HL-60/S4 treated with phorbol 12-myristate 13-acetate at 8.2 ng/mL for 4 days and 3 days (cell line): ENCODE measurements around the gene EP400.

ENCODE experiments used
- in situ Hi-C: fragments of 300-500 bp; cut with MboI; formaldehyde crosslinking; loops from 2 replicates; pipeline ENCODE4 v1.15.0; 2022; ENCODE audit warnings: low sequenced_read_pairs

Gene EP400

DNA sequence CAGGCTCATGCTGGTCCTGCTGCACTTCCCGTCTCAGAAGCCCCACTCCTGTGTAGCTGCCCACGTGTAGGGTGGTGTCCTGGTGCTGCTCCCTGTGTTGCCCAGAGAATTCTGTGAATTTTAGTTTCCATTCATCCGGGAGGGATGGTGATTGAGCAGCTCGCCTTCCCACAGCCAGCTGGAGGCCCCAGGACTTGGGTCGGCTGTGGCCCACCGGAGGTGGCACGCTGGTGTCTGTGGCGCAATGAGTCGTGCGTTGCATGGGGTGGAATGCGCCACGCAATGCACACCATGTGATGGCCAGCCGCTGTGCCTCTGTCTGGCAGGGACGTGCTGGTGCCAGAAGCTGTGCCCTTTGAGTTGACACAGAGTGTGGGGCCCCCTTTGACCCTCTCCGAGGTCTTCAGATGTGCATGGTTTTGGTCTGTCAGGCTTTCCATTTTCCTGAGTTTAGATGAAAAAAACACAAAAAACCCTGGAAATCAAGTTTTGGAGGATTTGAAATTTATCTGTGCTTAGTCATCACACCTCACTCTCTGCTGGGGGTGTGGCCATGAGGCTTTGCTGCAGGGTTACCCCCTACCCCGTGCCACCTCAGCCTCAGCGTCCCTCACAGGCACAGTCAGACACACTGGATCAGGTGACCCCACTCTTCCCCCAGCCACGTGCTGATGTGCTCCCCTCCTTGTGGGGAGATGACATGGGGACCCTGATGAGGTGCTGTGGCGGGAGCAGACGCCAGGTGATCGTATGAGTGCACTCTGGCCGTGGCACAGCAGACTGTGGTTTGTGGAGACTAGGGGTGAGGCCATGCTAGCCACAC is 64.6 kb downstream of the EP400 start:
- in situ Hi-C loops: no loop called here

DNA sequence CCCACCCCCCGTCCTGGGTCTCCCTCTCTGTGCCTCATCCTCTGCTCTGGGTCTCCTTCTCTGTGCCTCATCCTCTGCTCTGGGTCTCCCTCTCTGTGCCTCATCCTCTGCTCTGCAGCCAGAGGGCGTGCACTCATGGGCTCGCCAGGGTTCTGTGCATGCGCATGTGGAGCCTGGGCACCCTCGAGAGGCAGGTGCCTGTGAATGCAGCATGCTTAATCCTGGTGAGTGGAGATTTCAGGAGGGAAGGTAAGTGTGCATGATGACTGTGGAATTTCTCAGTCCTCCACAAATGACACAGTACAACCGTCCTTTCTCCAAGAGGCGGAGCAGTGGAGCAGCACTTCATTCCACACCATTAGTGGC is 65.2 kb downstream of the EP400 start:
- in situ Hi-C loops: no loop called here

DNA sequence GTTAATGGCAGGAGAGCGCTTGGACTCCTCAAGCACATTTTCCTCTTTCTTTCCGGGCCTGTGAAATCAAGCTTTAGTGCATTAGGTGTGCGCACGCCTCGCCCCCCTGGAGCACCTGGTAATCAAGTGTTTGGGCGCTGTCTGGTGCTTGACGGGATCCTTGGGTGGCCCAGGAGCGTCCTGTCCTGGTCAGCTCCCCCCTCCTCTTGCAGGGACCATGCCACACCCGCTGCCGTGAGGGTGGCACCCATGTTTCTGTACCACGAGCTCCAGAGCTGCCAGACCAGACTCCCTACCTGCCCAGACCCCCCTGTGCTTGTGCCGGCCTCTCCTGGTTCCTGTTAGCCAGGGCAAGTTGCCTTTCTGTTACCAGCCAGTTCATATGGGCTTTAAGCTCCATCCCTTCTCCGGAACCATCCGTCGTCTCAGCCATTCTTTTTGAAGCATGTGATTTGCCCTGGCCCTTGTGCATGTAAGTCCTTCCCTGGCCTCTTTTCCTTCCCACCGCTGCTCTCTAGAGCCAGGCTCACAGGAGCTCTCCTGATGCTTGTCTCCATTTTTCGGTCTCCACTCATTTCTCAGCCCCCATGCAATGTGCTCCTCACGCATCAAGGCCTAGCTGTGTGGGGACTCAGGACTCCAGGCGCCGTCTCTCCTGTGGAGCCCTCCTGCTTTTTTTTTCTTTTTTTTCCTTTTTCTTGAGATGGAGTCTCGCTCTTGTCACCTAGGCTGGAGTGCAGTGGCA is 66.1 kb downstream of the EP400 start:
- in situ Hi-C loops: no loop called here

DNA sequence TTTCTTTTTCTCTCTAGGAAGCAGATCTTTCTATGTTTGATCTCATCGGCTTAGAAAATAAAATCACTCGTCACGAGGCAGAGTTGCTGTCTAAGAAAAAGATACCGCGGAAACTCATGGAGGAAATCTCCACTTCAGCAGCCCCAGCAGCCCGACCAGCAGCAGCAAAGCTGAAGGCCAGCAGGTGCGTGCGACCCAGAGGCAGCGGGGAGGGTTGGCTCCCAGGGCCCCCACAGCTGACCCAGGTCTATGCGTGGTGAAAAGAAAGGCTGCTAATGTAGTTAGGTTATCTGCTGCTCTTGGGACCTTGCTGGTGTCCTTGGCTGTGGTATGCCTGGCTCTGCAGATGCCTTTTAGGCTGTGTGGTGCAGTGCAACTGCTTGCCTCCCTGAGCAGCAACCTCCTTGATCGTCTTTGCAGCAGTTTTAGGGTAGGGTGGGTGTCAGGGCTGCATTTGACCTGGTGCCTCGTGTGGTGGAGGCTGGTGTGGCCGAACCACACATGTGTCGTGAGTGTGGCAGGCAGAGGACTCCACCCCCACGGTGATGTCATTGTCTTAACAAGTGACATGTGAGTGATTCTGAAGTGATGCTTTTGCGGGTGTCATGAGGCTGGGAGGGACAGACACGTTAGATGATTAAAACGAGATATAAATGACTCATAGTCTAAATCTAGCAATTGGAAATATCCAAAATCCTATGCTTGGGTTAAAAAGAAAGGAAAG is 68.6 kb downstream of the EP400 start:
- in situ Hi-C loops: no loop called here

DNA sequence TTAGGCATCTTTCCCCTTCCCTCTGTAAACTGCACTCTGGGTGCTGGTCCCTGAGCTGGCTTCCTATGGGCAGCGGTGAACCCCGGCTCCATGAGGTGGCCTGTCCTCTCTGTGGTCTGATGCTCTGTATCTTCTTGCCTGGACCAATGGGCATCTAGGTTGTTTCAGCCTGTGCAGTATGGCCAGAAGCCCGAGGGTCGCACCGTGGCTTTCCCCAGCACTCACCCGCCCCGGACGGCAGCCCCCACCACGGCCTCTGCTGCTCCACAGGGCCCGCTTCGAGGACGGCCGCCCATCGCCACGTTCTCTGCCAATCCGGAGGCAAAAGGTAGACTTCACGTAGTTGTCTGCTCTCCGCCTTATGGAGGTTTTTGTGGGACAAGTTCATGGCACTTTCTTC is 70.1 kb downstream of the EP400 start:
- in situ Hi-C loops: no loop called here

DNA sequence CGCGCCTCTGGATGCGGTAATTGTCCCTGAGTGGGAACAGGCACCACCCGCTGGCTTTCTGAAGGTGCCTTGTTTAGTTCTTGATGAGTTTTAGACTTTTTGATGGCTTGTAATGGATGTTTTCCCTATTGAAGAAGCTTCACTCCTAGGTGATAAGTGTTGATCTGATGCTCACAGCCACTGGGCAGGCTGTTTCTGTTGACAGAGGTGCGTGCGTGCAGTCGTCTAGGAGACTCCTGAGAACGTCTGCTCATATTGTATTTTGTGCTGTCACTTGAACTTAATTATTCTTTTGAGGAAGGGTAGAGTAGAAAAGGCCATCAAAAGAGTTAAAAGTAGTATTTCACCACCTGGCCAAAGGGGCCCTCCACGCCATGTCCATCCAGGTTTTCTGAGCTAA is 70.5 kb downstream of the EP400 start:
- in situ Hi-C loops: no loop called here

DNA sequence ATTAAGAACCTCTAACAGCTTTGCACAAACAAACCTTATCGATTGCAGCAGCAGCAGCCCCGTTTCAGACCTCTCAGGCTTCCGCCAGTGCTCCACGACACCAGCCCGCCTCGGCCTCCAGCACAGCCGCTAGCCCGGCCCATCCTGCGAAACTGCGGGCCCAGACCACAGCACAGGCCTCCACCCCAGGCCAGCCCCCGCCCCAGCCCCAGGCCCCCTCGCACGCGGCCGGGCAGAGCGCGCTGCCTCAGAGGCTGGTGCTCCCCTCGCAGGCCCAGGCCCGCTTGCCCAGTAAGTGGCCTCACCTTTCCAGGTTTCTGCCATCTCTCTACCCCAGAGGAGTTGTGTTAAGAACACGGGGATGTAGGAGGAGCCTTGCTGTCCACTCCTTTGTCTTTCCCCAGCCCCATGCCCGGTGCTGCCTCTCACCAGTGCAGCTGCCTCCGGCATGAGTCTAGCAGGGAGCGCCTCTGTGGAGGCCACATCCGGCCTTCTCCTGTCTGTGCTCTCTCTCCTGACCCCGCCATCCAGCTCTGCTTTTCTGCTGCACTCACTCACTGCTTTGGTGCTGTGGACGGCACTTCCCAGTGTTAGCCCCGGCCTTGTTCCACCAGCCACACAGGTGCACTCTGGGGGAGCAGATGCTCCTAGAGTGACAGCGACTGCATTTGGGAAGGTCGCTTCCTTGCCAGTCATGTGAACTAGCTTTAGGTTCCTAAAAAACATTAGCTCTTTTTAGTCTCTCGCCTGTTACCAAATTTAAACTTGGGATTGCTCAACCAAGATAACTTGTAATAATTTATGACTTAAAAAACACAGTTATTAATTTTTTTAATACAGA is 71.5 kb downstream of the EP400 start:
- in situ Hi-C loops: no loop called here

DNA sequence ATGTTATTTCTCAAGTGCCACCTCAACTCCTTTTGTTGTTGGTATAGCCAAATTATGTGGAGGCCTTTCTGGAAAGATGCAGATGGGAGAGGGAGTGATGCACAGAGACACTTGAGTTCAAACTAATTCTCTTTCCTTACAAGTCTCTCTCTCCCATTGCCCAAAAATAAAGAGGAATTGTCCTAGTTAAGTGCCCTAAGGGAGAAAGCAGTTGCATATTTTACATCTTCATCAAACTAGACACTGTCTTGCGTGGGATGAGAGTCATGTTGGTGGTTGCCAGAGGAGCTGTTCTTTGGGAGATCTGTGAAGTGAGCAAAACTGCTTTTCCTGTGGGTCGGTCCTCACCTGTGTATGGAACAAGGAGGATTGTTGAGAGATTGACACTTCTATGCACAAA is 72.2 kb downstream of the EP400 start:
- in situ Hi-C loops: no loop called here

DNA sequence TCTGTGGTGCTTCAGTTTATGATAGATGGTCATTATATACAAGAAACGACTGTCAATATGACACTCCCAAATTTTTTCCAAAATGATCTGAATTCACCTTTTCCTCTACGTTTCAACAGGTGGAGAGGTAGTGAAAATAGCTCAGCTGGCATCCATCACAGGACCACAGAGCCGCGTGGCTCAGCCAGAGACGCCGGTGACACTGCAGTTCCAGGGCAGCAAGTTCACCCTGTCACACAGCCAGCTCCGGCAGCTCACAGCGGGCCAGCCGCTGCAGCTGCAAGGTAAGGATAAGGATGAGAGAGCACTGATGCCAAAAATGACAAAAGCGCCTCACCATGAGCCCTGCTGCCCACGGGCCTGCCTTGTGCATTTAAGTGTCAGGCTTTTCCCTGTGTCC is 73.9 kb downstream of the EP400 start:
- in situ Hi-C loops: no loop called here

DNA sequence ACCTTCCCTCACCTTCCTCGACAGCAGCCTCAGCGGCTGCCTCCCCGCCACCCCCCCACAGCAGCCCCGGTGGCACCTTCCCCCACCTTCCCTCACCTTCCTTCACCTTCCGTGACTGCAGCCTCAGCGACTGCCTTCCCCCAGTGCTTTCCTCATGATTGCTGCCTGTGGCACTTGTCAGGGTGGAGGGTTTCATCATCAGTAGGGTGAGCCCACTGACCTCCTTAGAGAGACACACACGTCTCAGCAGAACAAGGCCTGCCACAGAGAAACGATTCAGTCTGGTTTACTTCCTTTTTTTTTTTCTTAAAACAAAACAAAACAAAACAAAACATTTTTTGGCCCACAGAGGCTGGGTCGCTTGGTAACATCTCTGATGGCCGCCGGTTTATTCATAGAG is 75.0 kb downstream of the EP400 start:
- in situ Hi-C loops: no loop called here

DNA sequence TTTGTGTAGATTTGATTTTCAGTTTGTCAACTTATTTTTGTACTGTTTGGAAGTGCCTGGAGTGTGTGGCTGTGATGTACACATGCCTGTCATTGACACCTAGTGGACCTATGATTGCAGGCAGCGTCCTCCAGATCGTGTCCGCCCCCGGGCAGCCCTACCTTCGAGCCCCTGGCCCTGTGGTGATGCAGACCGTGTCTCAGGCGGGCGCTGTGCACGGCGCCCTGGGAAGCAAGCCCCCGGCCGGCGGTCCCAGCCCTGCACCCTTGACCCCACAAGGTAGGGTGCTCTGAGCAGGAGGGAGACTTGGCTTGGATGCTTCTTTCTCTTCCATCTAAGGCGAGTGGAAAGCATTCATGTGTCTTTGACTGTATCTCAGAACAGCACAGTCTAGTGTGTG is 75.8 kb downstream of the EP400 start:
- in situ Hi-C loops: no loop called here

DNA sequence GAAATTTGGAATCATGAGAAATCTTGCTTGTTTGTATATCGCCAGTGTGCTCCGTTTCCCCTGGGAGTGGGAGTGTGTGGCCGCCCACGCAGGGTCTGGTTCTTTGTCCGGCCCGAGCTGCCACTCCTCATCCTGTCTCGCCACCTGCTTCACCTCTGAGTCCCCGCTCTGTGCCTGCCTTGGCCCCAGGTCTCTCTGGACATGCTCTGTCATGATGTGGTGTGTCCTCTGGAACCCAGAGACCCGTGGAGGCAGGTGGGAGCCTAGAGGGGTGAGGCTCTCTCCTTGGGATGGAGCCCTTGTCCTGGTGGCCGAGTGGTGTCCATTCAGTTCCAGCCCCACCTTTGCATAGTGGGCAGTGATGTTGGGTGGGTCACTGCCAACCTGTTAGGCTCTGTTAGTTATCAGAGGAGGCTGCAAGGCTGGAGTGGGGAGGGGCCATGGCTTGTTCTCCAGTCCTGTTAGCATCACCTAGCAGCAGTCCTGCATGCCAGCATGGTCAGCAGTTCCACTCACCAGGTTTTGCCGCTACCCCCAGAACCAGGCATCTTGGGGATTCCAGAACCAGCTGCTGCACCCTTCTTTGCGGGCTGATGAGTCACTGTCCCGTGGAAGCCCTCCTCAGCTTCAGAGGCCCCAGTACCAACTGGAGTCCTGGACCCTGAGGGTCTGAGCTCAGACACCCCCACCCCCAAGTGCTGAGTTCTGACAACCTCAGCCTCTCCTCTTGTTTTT is 76.5 kb downstream of the EP400 start:
- in situ Hi-C loops: no loop called here

DNA sequence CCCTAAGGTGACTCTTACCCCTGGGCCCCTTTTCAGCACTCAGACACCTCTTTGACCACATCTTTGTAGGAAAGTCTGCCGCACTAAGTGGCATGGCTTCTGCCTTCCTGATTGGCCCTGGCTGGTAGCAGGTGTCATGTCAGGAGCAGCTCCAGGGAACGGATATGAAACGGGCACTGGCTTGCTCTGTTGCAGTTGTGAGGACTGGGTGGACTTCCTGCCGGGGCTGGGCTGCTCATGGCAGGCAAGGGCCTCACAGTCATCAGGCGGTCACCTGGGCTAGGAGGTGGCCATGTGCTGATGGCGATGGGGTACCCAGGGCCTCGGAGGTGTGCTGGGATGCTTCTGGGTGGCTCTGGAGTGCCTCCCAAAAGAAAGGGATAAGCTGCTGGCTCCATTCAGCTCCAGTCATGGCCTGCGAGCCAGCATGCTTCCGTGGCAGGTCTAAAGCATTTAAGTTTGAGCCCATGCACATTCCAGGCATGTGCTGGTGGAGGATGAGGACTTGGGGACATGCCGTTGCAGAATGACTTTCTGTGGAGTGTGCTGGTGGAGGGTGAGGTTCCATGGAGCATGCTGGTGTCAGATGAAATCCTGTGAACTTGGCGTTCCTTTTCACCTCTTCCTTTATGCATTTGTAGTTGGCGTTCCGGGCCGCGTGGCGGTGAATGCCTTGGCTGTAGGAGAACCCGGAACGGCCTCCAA is 77.2 kb downstream of the EP400 start:
- in situ Hi-C loops: no loop called here

DNA sequence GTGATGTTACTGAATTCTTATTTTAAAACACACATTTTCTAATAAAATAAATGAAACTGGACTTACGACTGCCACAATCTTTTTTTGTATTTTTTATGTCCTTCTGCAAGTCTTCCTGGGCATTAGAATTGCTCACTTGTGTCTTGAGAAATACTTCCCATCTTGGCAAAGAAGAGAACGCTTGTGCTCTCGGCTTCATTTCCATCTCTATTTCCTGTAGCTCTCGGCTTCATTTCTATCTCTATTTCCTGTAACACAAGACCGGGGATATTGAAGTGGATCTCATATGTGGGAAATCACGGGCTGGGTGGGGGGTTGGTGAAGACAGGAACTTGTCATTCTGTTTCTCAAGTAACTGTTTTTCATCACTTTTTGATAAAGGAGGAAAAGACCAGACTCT is 77.9 kb downstream of the EP400 start:
- in situ Hi-C loops: no loop called here

DNA sequence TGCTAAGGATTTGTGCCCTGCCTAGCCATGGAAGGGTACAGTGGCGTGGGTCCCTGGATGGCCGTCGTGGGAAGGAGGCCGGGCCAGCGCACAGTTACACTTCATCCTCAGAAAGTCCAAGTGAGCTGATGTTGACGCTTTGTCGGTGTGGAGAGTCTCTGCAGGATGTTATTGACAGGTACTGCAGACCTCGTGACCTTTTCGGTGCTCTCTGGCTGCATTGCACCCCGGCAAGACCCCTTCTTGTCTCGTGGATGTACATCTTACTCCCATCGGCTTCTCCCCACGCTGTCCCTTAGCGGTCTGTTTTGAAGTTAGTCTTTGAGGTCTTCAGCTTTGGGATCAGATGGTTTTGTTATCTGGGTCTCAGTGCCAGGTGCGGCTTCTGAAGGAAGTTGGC is 78.4 kb downstream of the EP400 start:
- in situ Hi-C loops: no loop called here

DNA sequence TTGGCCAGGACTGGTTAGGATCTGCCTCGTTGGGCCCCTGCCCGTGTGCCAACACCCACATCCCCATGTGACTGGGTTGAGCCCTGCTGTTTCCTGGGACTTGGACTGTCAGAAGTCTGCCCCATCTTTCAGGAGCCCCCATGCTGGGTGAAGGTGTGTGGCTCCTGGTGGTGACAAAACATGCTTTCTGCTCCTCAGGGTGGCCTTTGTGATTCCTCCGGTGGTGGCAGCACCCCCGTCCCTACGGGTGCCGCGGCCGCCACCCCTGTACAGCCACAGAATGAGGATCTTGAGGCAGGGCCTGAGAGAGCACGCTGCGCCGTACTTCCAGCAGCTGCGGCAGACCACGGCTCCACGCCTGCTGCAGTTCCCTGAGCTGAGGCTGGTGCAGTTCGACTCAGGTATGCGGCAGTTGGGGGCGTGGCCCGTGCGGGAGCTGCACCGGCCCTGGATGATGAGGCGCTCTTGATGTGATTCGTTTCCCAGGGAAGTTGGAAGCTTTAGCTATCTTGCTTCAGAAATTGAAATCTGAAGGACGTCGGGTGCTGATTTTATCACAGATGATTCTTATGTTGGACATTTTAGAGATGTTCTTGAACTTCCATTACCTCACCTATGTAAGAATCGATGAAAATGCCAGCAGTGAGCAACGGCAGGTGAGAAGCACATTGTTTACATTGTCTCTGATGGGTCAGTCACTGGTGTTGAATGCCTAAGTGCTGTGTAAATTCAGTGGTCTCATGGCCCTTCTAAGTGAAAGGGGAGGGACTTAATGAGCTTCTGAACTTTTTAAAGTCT is 80.0 kb downstream of the EP400 start:
- in situ Hi-C loops: no loop called here

DNA sequence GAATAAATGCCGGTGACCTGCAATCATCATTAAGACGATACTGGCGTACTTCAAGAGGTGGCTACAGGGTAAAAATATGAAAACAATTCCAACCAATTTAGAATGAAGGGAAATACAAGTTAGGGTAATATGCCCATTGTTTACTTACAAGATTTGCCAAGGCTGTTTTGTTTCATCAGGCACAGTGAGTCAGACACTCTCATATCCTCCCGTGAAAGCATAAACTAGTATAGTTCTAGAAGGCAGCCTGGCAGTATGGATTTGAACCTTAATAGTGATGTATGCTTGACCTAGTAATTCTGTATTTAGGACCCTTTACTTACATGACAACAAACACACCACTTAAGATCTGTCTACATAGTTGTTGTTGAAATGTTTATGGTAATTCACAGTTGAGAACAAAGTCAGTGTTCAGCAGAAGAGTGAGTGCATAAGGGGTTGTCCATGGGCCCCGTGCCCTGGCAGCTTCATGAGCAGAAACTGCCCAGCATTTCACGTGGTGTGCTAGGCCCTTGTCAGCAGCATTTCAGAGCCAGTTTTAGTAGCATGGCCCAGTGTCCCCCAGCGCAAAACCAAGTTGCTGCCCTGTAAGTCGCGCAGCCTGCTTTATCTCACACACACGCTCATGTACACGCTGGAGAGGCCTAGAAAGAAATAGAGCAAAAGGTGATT is 80.8 kb downstream of the EP400 start:
- in situ Hi-C loops: no loop called here

DNA sequence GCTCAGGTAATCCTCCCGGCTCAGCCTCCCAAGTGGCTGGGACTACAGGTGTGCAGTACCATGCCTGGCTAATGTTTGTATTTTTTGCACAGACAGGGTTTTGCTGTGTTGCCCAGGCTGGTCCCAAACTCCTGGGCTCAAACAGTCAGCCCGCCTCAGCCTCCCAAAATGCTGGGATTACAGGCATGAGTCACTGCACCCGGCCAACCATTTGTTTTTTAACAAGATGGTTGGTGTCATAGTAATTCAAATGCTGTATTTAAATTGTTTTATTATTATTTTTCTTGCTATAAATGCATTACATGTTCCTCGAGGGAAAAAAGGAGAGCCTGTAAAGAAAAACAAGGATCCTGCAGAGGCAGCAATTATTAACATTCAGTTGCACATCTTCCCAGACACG is 83.9 kb downstream of the EP400 start:
- in situ Hi-C loops: no loop called here
